ENCODE data around the gene STXBP6.

Gene STXBP6

GRCh38 chr14:25004389-25004809 is 45.5 kb downstream of the STXBP6 start:
- Histone ChIP-seq H3K36me3 (ENCODE audit: insufficient read depth, low read length) (no peaks in the 10 kb centered on the region), H3K9ac (ENCODE audit: insufficient read length) (no peak overlapping the region), H3K9me3 (ENCODE audit: low read depth, low read length) (no peaks in the 10 kb centered on the region), H3K27ac (no peak overlapping the region), H3K4me3 (no peak overlapping the region)
- TF ChIP-seq FOXP2 (optimal IDR thresholded peaks at IDR 0.05; ENCODE audit: control extremely low read depth, extremely low read length, insufficient read depth), result no peak
- TF ChIP-seq EZH2 (IDR thresholded peaks at IDR 0.05), result no peak
- TF ChIP-seq POLR2AphosphoS5 (IDR thresholded peaks at IDR 0.05; ENCODE audit: borderline replicate concordance, low read depth, low read length), result no peak
- no peak for DNase-seq (ENCODE audit: low read depth, low spot score)

- DNase-seq (ENCODE audit: low read depth, low spot score), result no peak
- Histone ChIP-seq H3K9me3 (ENCODE audit: low read depth, low read length) (no peaks in the 10 kb centered on the region), H3K9ac (ENCODE audit: insufficient read length) (no peak overlapping the region), H3K36me3 (ENCODE audit: insufficient read depth, low read length) (no peaks in the 10 kb centered on the region), H3K27ac (no peak overlapping the region), H3K4me3 (no peak overlapping the region)
- TF ChIP-seq FOXP2 (optimal IDR thresholded peaks at IDR 0.05; ENCODE audit: control extremely low read depth, extremely low read length, insufficient read depth) (no peak), EZH2 (IDR thresholded peaks at IDR 0.05) (no peak), POLR2AphosphoS5 (IDR thresholded peaks at IDR 0.05; ENCODE audit: borderline replicate concordance, low read depth, low read length) (no peak)
These were observed 46.4 kb downstream of the STXBP6 start for GRCh38 chr14:25003537-25003936.

GRCh38 chr14:25001601-25002000 is 48.3 kb downstream of the STXBP6 start:
- Histone ChIP-seq H3K27ac (no peak overlapping the region), H3K9ac (ENCODE audit: insufficient read length) (no peak overlapping the region), H3K36me3 (ENCODE audit: insufficient read depth, low read length) (no peaks in the 10 kb centered on the region), H3K4me3 (no peak overlapping the region), H3K9me3 (ENCODE audit: low read depth, low read length) (no peaks in the 10 kb centered on the region)
- TF ChIP-seq EZH2 (IDR thresholded peaks at IDR 0.05) (no peak), FOXP2 (optimal IDR thresholded peaks at IDR 0.05; ENCODE audit: control extremely low read depth, extremely low read length, insufficient read depth) (no peak), POLR2AphosphoS5 (IDR thresholded peaks at IDR 0.05; ENCODE audit: borderline replicate concordance, low read depth, low read length) (no peak)
- no peak for DNase-seq (ENCODE audit: low read depth, low spot score)

- H3K4me3 ChIP-seq, result no peak overlapping the region
- no peak overlapping the region for H3K9ac ChIP-seq (ENCODE audit: insufficient read length)
- no peaks in the 10 kb centered on the region for H3K9me3 ChIP-seq (ENCODE audit: low read depth, low read length)
- no peak overlapping the region for H3K27ac ChIP-seq
- TF ChIP-seq FOXP2 (optimal IDR thresholded peaks at IDR 0.05; ENCODE audit: control extremely low read depth, extremely low read length, insufficient read depth), result no peak
- no peak for TF ChIP-seq EZH2 (IDR thresholded peaks at IDR 0.05)
- TF ChIP-seq POLR2AphosphoS5 (IDR thresholded peaks at IDR 0.05; ENCODE audit: borderline replicate concordance, low read depth, low read length), result no peak
- H3K36me3 ChIP-seq (ENCODE audit: insufficient read depth, low read length), result no peaks in the 10 kb centered on the region
- DNase-seq (ENCODE audit: low read depth, low spot score), result no peak
These were observed 48.8 kb downstream of the STXBP6 start for GRCh38 chr14:25001156-25001555.

GRCh38 chr14:24999157-24999556 is 50.8 kb downstream of the STXBP6 start:
- no peak overlapping the region for H3K9ac ChIP-seq (ENCODE audit: insufficient read length)
- DNase-seq (ENCODE audit: low read depth, low spot score), result no peak
- H3K9me3 ChIP-seq (ENCODE audit: low read depth, low read length), result no peaks in the 10 kb centered on the region
- no peak overlapping the region for H3K4me3 ChIP-seq
- no peaks in the 10 kb centered on the region for H3K36me3 ChIP-seq (ENCODE audit: insufficient read depth, low read length)
- TF ChIP-seq FOXP2 (optimal IDR thresholded peaks at IDR 0.05; ENCODE audit: control extremely low read depth, extremely low read length, insufficient read depth), result no peak
- no peak for TF ChIP-seq EZH2 (IDR thresholded peaks at IDR 0.05)
- no peak for TF ChIP-seq POLR2AphosphoS5 (IDR thresholded peaks at IDR 0.05; ENCODE audit: borderline replicate concordance, low read depth, low read length)
- no peak overlapping the region for H3K27ac ChIP-seq

GRCh38 chr14:24996930-24997725 is 52.8 kb downstream of the STXBP6 start:
- Histone ChIP-seq H3K4me3 (no peak overlapping the region), H3K36me3 (ENCODE audit: insufficient read depth, low read length) (no peaks in the 10 kb centered on the region), H3K9me3 (ENCODE audit: low read depth, low read length) (no peaks in the 10 kb centered on the region), H3K9ac (ENCODE audit: insufficient read length) (no peak overlapping the region), H3K27ac (no peak overlapping the region)
- no peak for DNase-seq (ENCODE audit: low read depth, low spot score)
- TF ChIP-seq EZH2 (IDR thresholded peaks at IDR 0.05) (no peak), FOXP2 (optimal IDR thresholded peaks at IDR 0.05; ENCODE audit: control extremely low read depth, extremely low read length, insufficient read depth) (no peak), POLR2AphosphoS5 (IDR thresholded peaks at IDR 0.05; ENCODE audit: borderline replicate concordance, low read depth, low read length) (no peak)

GRCh38 chr14:24995016-24995415 is 54.9 kb downstream of the STXBP6 start:
- TF ChIP-seq FOXP2 (optimal IDR thresholded peaks at IDR 0.05; ENCODE audit: control extremely low read depth, extremely low read length, insufficient read depth) (no peak), POLR2AphosphoS5 (IDR thresholded peaks at IDR 0.05; ENCODE audit: borderline replicate concordance, low read depth, low read length) (no peak), EZH2 (IDR thresholded peaks at IDR 0.05) (no peak)
- H3K9ac ChIP-seq (ENCODE audit: insufficient read length), result no peak overlapping the region
- H3K36me3 ChIP-seq (ENCODE audit: insufficient read depth, low read length), result no peaks in the 10 kb centered on the region
- H3K27ac ChIP-seq, result no peak overlapping the region
- DNase-seq (ENCODE audit: low read depth, low spot score), result no peak
- no peak overlapping the region for H3K4me3 ChIP-seq
- H3K9me3 ChIP-seq (ENCODE audit: low read depth, low read length), result no peaks in the 10 kb centered on the region

GRCh38 chr14:24993631-24994030 is 56.3 kb downstream of the STXBP6 start:
- DNase-seq (ENCODE audit: low read depth, low spot score), result no peak
- Histone ChIP-seq H3K9ac (ENCODE audit: insufficient read length) (no peak overlapping the region), H3K36me3 (ENCODE audit: insufficient read depth, low read length) (no peaks in the 10 kb centered on the region), H3K9me3 (ENCODE audit: low read depth, low read length) (no peaks in the 10 kb centered on the region), H3K4me3 (no peak overlapping the region), H3K27ac (no peak overlapping the region)
- TF ChIP-seq FOXP2 (optimal IDR thresholded peaks at IDR 0.05; ENCODE audit: control extremely low read depth, extremely low read length, insufficient read depth) (no peak), EZH2 (IDR thresholded peaks at IDR 0.05) (no peak), POLR2AphosphoS5 (IDR thresholded peaks at IDR 0.05; ENCODE audit: borderline replicate concordance, low read depth, low read length) (no peak)
